H1 (cell line): ENCODE results near the gene SLC13A2.

Experiments
- CTCF ChIP-seq, 3 experiments: IDR thresholded peaks; 1 replicate in 2 of 3; 2 replicates in 1 of 3; pipeline versions ENCODE4 v1.5.1 to v1.6.1; 2011; ENCODE audit warnings: low read length in 3 of 3, mild to moderate bottlenecking in 3 of 3, inconsistent platforms in 2 of 3, low read depth in 1 of 3, moderate library complexity in 1 of 3; ENCODE audit not compliant: insufficient read depth in 1 of 3; ENCODE audit errors: control extremely low read depth in 1 of 3
- HDAC2 ChIP-seq, 2 experiments: fragments of 300-600 bp in 1 of 2; sonication (generic) in 1 of 2; IDR thresholded peaks; 2 replicates each; pipeline ENCODE4 v1.6.1; 2011 to 2012; ENCODE audit warnings: low read depth in 2 of 2, low read length in 2 of 2, mild to moderate bottlenecking in 2 of 2, moderate library complexity in 2 of 2, borderline replicate concordance in 1 of 2, inconsistent platforms in 1 of 2
- POLR2AphosphoS5 ChIP-seq: IDR thresholded peaks from 2 replicates; pipeline ENCODE4 v1.6.1; 2011; ENCODE audit warnings: low read depth, low read length
- SIX5 ChIP-seq: IDR thresholded peaks from 2 replicates; pipeline ENCODE4 v1.6.1; 2011; ENCODE audit warnings: mild to moderate bottlenecking, low read depth, low read length
- SRF ChIP-seq: IDR thresholded peaks from 2 replicates; pipeline ENCODE4 v1.6.1; 2011; ENCODE audit warnings: mild to moderate bottlenecking, low read depth, low read length, moderate library complexity
- SUZ12 ChIP-seq: fragments of 200-600 bp; sonication (generic); IDR thresholded peaks from 2 replicates; pipeline ENCODE4 v1.6.1; 2012; ENCODE audit warnings: mild to moderate bottlenecking, inconsistent platforms, low read length, moderate library complexity, mixed read lengths

GRCh38 chr17:28425206-28425605 is 48.2 kb upstream of the SLC13A2 start:
- TF ChIP-seq SUZ12 (no peak), CTCF (IDR thresholded peaks at IDR 0.05; ENCODE audit: control extremely low read depth in 1 of 3, insufficient read depth in 1 of 3, low read depth in 1 of 3, low read length in 3 of 3) (no peak), HDAC2 (IDR thresholded peaks at IDR 0.05; ENCODE audit: borderline replicate concordance in 1 of 2, low read depth in 2 of 2, low read length in 2 of 2) (no peak), SIX5 (no peak), SRF (no peak), POLR2AphosphoS5 (no peak)
